PFSK-1 (cell line): ENCODE data around the gene RARA.

Experiments
- FOXP2 ChIP-seq: optimal IDR thresholded peaks from 2 replicates; pipeline ENCODE3; 2011; ENCODE audit warnings: borderline replicate concordance, control low read depth, inconsistent platforms; ENCODE audit not compliant: insufficient read depth; ENCODE audit errors: extremely low read length, extremely low read depth
- POLR2AphosphoS5 ChIP-seq: IDR thresholded peaks from 2 replicates; pipeline ENCODE4 v1.6.1; 2012; ENCODE audit warnings: low read depth, mild to moderate bottlenecking, control low read depth, low read length, moderate library complexity
- REST ChIP-seq, 2 experiments: IDR thresholded peaks; 2 replicates each; pipeline versions ENCODE4 v1.6.1 to v1.8.0; 2011 to 2012; ENCODE audit warnings: low read depth in 2 of 2, low read length in 2 of 2, control low read depth in 1 of 2, inconsistent platforms in 1 of 2, mild to moderate bottlenecking in 1 of 2, moderate library complexity in 1 of 2; ENCODE audit not compliant: insufficient read depth in 1 of 2
- SIN3A ChIP-seq: IDR thresholded peaks from 2 replicates; pipeline ENCODE4 v1.6.1; 2012; ENCODE audit warnings: mild to moderate bottlenecking, low read length, moderate library complexity, borderline replicate concordance; ENCODE audit not compliant: insufficient read depth
- TAF1 ChIP-seq: IDR thresholded peaks from 2 replicates; pipeline ENCODE4 v1.6.1; 2012; ENCODE audit warnings: low read length, control low read depth, borderline replicate concordance; ENCODE audit not compliant: insufficient read depth

GRCh38 chr17:40328386-40328766 lies 19.4 kb downstream of the RARA start:
- TF ChIP-seq REST (IDR thresholded peaks at IDR 0.05; ENCODE audit: insufficient read depth in 1 of 2, low read depth in 2 of 2, low read length in 2 of 2) (no peak), POLR2AphosphoS5 (no peak), SIN3A (no peak), TAF1 (no peak), FOXP2 (no peak)
